DOHH2 (cell line): ENCODE data around the gene ME3.

Source experiments
- H3F3A ChIP-seq: fragments of 200-600 bp; sonication (generic), shearing (Covaris generic); 2 replicates; pipeline ENCODE4 v1.6.0; 2016; ENCODE audit warnings: antibody characterized with exemption, mild to moderate bottlenecking; ENCODE audit not compliant: control insufficient read depth, insufficient read depth
- H3K27ac ChIP-seq: fragments of 200-600 bp; sonication (generic); 2 replicates; pipeline ENCODE4 v1.5.1; 2014; ENCODE audit warnings: low read depth, mild to moderate bottlenecking, low read length, moderate library complexity
- H3K27me3 ChIP-seq: fragments of 200-600 bp; sonication (generic); 2 replicates; pipeline ENCODE4 v1.6.1; 2014; ENCODE audit warnings: mild to moderate bottlenecking, low read length, mixed read lengths; ENCODE audit not compliant: control insufficient read depth
- H3K36me3 ChIP-seq: fragments of 200-600 bp; sonication (generic); 2 replicates; pipeline ENCODE4 v1.6.1; 2014; ENCODE audit warnings: mild to moderate bottlenecking, low read length, moderate library complexity, mixed read lengths; ENCODE audit not compliant: control insufficient read depth
- H3K4me1 ChIP-seq: fragments of 200-600 bp; sonication (generic); 2 replicates; pipeline ENCODE4 v1.6.1; 2014; ENCODE audit warnings: mild to moderate bottlenecking, low read length, mixed read lengths; ENCODE audit not compliant: control insufficient read depth
- H3K4me2 ChIP-seq: fragments of 200-600 bp; sonication (generic); 2 replicates; pipeline ENCODE4 v1.6.0; 2014; ENCODE audit warnings: mild to moderate bottlenecking, low read length, moderate library complexity
- H3K4me3 ChIP-seq: fragments of 200-600 bp; sonication (generic); 2 replicates; pipeline ENCODE4 v1.5.1; 2014; ENCODE audit warnings: mild to moderate bottlenecking, low read length, mixed read lengths
- H3K79me2 ChIP-seq: fragments of 200-600 bp; sonication (generic); 2 replicates; pipeline ENCODE4 v1.6.1; 2014; ENCODE audit warnings: mild to moderate bottlenecking, low read length, mixed read lengths; ENCODE audit not compliant: control insufficient read depth
- H3K9me2 ChIP-seq: fragments of 200-600 bp; sonication (generic); replicated peaks from 2 replicates; pipeline ENCODE4 v1.6.1; 2014; ENCODE audit warnings: mild to moderate bottlenecking, low read length, mixed read lengths; ENCODE audit not compliant: control insufficient read depth
- H3K9me3 ChIP-seq: fragments of 200-600 bp; sonication (generic); 2 replicates; pipeline ENCODE4 v1.6.1; 2014; ENCODE audit warnings: antibody characterized with exemption, low read length, mixed read lengths; ENCODE audit not compliant: control insufficient read depth, insufficient read depth
- H4K20me1 ChIP-seq: fragments of 200-600 bp; sonication (generic); 2 replicates; pipeline ENCODE4 v1.6.0; 2014; ENCODE audit warnings: low read depth, mild to moderate bottlenecking, antibody characterized with exemption, low read length, moderate library complexity; ENCODE audit not compliant: control insufficient read depth, insufficient read depth
- EZH2phosphoT487 ChIP-seq: fragments of 200-600 bp; sonication (generic); IDR thresholded peaks from 2 replicates; pipeline ENCODE4 v1.6.1; 2017; ENCODE audit warnings: borderline replicate concordance, mild to moderate bottlenecking, antibody characterized with exemption, low read length, moderate library complexity, mixed read lengths
- TF ChIP-seq, protein P1 (sequence below): fragments of 200-600 bp; sonication (generic); IDR thresholded peaks from one replicate; pipeline ENCODE4 v1.5.1; 2014; ENCODE audit warnings: antibody characterized with exemption, mild to moderate bottlenecking, low read depth, low read length; ENCODE audit not compliant: poor library complexity, severe bottlenecking

The ME3 gene

DNA sequence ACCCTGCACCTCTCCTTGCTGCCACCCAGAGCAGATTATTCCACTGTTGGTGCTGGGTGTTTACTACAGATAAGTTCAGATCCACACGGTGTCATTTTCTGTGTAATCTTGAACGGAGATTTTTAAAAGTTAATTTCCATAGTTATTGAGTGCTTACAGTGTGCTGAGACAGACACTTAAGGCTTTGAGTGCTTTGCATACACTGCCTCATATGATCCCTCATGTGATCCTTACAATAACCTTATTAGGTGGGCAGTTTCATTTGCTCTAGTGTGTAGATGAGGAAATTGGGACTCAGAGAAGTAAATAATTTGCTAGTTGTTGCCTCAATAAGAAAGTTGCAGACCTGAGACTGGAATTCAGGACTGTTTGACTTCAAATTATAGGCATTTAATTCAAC is 32.3 kb upstream of the ME3 start:
- H3K27me3 ChIP-seq, result no peaks in the 10 kb centered on the region
- no peak overlapping the region for H3K4me3 ChIP-seq
- no peaks in the 10 kb centered on the region for H3F3A ChIP-seq
- H3K27ac ChIP-seq, result no peak overlapping the region
- H3K36me3 ChIP-seq, result no peaks in the 10 kb centered on the region
- H3K9me2 ChIP-seq, result no peaks in the 10 kb centered on the region
- no peaks in the 10 kb centered on the region for H3K4me1 ChIP-seq
- TF ChIP-seq EZH2phosphoT487, result no peak
- TF ChIP-seq, protein P1, sequence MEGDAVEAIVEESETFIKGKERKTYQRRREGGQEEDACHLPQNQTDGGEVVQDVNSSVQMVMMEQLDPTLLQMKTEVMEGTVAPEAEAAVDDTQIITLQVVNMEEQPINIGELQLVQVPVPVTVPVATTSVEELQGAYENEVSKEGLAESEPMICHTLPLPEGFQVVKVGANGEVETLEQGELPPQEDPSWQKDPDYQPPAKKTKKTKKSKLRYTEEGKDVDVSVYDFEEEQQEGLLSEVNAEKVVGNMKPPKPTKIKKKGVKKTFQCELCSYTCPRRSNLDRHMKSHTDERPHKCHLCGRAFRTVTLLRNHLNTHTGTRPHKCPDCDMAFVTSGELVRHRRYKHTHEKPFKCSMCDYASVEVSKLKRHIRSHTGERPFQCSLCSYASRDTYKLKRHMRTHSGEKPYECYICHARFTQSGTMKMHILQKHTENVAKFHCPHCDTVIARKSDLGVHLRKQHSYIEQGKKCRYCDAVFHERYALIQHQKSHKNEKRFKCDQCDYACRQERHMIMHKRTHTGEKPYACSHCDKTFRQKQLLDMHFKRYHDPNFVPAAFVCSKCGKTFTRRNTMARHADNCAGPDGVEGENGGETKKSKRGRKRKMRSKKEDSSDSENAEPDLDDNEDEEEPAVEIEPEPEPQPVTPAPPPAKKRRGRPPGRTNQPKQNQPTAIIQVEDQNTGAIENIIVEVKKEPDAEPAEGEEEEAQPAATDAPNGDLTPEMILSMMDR, result no peak
- H4K20me1 ChIP-seq, result no peaks in the 10 kb centered on the region
- H3K9me3 ChIP-seq, result no peaks in the 10 kb centered on the region
- H3K79me2 ChIP-seq, result no peaks in the 10 kb centered on the region
- no peak overlapping the region for H3K4me2 ChIP-seq

DNA sequence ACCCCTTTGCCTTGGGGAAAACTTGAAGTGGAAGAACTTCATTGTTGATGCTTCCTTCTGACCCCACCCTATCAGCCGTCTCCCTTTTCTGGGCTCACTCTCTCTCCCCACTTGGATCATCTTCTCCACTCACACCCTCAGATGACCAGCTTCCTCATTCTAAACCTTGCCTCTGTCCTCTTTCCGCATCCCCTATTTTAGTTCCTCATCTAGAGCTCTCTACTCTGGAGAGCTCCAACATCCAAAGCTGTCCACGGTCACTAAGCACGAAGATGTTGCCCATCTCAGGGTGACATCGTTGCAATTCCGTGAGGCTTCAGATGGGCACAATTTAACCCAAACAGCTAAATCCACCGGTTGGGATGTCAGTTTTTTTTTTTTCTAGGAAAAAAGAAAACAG is 31.6 kb upstream of the ME3 start:
- H4K20me1 ChIP-seq, result no peaks in the 10 kb centered on the region
- H3K36me3 ChIP-seq, result no peaks in the 10 kb centered on the region
- H3K4me1 ChIP-seq, result no peaks in the 10 kb centered on the region
- no peaks in the 10 kb centered on the region for H3K27me3 ChIP-seq
- no peaks in the 10 kb centered on the region for H3K9me3 ChIP-seq
- no peak overlapping the region for H3K4me3 ChIP-seq
- no peaks in the 10 kb centered on the region for H3K79me2 ChIP-seq
- H3F3A ChIP-seq, result no peaks in the 10 kb centered on the region
- H3K27ac ChIP-seq, result no peak overlapping the region
- TF ChIP-seq EZH2phosphoT487, result no peak
- TF ChIP-seq, protein P1, result no peak
- H3K4me2 ChIP-seq, result no peak overlapping the region
- no peaks in the 10 kb centered on the region for H3K9me2 ChIP-seq

DNA sequence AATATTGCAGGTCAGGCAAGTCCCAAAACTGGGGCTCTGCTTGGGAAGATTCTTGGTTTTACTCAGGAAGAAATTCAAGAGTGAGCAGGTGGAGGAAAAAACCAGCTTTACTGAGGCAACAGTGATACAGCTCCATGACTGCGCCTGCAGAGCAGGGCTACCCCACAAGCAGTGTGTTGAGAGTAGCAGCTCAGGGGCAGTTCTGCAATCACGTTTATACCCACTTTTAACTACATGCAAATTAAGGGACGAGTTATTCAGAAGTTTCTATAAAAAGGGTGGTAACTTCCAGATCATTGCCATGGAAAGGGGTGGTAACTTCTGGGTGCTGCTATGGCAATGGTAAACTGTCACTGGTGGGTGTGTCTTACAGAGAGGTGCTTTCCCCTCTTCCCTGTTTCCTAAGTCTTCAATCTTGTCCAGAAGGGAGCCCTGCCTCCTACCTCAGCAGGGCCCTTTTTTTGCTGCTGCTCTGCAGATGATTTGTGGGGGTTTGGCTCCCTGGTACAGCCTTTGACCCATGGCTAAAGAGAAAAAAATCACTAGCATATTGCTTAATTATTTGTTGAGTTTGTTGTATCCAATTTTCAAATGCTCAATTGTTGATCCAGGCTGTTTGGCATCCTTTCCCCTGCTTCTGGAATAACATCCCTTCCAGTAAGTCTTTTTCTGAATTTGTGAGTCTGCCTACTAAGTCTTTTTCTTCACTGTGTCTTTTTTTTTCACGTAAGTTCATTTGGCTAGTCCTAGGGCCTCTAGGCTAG is 30.0 kb upstream of the ME3 start:
- TF ChIP-seq, protein P1, result no peak
- TF ChIP-seq EZH2phosphoT487, result no peak
- Histone ChIP-seq H3K27me3 (no peaks in the 10 kb centered on the region), H3F3A (no peaks in the 10 kb centered on the region)

More for the DNA sequence above, 30.0 kb upstream of the ME3 start:
- Histone ChIP-seq H3K9me3 (no peaks in the 10 kb centered on the region), H3K4me2 (no peak overlapping the region), H4K20me1 (no peaks in the 10 kb centered on the region), H3K36me3 (no peaks in the 10 kb centered on the region), H3K9me2 (no peaks in the 10 kb centered on the region), H3K27ac (no peak overlapping the region), H3K79me2 (no peaks in the 10 kb centered on the region), H3K4me3 (no peak overlapping the region), H3K4me1 (no peaks in the 10 kb centered on the region)
